ENCODE data around the gene SH3PXD2A. TPM values are rescaled to one million over a fixed set of nuclear protein-coding genes. Genes with fewer than 3 reads are reported as not detected.
A peak's percentile ranks its signal among the peaks of the same experiment; 100 is the strongest.

Gene SH3PXD2A
- total RNA-seq, 2 donors from 2014 or later, result 7.8 to 10.2 TPM

DNA sequence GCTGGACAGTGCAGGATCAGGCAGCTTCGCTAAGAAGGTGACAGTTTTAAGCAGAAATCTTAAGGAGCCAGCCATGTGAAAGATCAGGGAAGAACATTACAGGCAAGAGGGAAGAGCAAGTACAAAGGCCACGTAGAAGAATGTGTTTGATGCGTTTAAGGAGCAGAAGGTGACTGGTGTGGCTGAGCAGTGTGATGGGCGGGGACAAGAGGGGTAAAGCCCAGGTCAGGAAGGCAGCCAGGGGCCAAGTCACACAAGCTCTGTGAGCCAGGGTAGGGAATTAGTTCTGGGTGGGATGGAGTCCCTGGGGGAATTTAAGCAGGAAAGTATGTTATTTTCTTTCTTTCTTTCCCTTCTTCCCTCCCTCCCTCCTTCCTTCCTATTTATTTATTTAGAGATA is 166.9 kb downstream of the SH3PXD2A start:
- DNase-seq, result no peak
- Mint-ChIP-seq H3K27me3 (ENCODE audit: low read depth) (no peaks in the 10 kb centered on the region), H3K4me1 (ENCODE audit: low read depth) (peaks cover 11% of the 10 kb centered on the region), H3K9me3 (no peaks in the 10 kb centered on the region), H3K36me3 (ENCODE audit: insufficient read depth in 2 of 2) (no peaks in the 10 kb centered on the region), H3K4me3 (no peak overlapping the region), H3K27ac (no peak overlapping the region)
- no peak for ATAC-seq (replicated peaks in 1 of 2)

DNA sequence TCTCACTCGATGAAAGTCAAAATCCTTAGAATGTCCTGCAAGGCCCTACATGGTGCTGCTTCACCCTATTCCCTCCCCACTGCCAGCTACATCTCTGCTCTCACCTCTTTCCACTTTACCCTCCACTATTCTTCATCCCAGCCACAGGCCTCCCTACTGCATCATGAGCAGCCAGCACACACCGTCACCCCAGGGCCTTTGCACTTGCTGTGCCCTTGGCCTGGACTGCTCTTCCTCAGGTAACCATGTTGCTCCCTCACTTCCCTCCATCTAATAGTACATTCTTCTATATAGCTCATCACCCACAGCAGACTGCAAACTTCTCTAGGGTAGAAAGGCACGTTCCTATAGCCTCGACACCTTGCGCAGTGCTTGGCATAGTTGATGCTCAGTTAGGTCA is 167.7 kb downstream of the SH3PXD2A start:
- ATAC-seq (replicated peaks in 1 of 2) (no peak), DNase-seq (no peak)
- Mint-ChIP-seq H3K27me3 (ENCODE audit: low read depth) (no peaks in the 10 kb centered on the region), H3K36me3 (ENCODE audit: insufficient read depth in 2 of 2) (no peaks in the 10 kb centered on the region), H3K27ac (no peak overlapping the region), H3K4me1 (ENCODE audit: low read depth) (peaks cover 9% of the 10 kb centered on the region), H3K4me3 (no peak overlapping the region), H3K9me3 (no peaks in the 10 kb centered on the region)

DNA sequence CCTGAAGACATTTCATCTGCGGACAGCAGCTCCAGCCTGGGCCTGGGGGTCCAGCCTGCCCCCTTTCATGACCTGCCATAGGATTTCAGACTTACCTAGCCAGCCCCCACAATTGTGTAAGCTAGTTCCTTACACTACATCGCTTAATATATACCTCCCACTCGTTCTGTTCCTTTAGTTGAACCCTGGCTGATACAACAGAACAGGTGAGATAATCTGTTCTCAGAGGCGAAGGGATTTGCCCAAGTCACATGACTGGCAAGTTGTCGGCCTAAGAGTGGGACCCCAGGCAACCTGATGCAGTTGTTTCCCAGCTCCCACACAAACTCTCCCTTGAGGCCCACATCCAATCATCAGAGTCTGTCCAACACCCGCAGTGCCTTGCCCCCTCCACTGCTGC is 168.2 kb downstream of the SH3PXD2A start:
- Mint-ChIP-seq H3K27ac (no peak overlapping the region), H3K4me1 (ENCODE audit: low read depth) (peaks cover 9% of the 10 kb centered on the region), H3K4me3 (no peak overlapping the region), H3K27me3 (ENCODE audit: low read depth) (no peaks in the 10 kb centered on the region), H3K9me3 (no peaks in the 10 kb centered on the region), H3K36me3 (ENCODE audit: insufficient read depth in 2 of 2) (no peaks in the 10 kb centered on the region)
- DNase-seq (no peak), ATAC-seq (replicated peaks in 1 of 2) (no peak)

DNA sequence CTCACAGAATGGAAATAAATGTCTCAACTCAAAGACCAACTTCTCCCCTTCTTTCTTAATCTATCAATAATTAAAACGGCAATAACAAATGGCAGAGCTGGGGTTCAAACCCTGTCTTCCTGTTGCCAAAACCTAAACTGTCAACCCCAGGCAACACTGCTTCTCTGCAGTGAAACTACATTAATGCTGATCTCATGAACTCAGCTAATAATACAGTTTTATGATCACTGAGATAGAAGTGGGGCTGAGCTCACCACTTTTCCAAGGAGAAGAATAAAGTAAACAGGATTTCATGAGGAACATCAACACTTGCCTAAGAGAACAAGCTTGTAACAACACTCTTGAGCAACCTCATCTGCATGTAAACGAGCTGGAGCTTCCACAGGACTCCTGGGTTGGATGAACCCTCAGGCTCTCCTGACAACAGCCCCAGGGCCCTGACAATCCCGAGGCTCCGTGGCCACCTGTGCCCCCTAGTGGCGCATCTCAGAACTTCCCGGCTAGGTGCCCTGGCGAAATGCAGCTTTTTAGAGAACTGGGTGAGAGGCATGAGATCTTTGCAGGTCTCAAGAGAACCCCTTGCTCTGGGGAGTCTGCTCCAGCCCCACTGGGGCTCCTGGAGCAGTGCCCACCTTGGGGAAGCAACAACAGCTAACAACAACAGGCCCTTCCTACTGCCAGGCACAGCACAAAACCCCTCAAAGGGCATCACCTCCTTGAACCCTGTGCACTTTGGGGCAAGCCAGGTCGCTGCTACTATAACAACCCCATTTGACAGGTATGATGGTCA is 169.3 kb downstream of the SH3PXD2A start:
- Mint-ChIP-seq H3K36me3 (ENCODE audit: insufficient read depth in 2 of 2) (no peaks in the 10 kb centered on the region), H3K27me3 (ENCODE audit: low read depth) (no peaks in the 10 kb centered on the region), H3K9me3 (no peaks in the 10 kb centered on the region), H3K4me3 (no peak overlapping the region), H3K4me1 (ENCODE audit: low read depth) (no peaks in the 10 kb centered on the region), H3K27ac (no peak overlapping the region)
- peak; percentile 82 to 84 for ATAC-seq (replicated peaks in 1 of 2)
- DNase-seq, result peak; percentile 77 to 81

DNA sequence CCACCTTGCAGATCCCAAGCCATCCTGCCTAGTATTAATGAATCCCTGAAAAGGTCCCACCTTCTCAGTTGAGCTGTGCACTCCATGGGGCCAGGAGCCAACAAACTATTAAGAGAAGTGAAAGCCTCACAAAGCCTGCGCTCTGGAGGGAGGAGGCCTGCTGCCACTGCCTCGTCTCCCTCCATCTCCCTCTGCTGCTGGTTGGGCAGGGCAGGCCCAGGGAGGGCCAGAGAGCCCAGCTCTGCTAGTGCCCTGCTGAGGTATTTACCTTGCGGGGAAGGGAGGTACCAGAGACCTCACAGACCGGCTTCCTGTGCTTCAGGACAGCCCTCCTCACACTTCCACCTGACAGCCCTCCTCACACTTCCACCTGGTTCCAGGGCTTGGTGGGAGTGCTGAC is 171.5 kb downstream of the SH3PXD2A start:
- ATAC-seq (replicated peaks in 1 of 2) (no peak), DNase-seq (no peak)
- H3K27ac Mint-ChIP-seq, result no peak overlapping the region
- peaks cover 10% of the 10 kb centered on the region for H3K4me1 Mint-ChIP-seq (ENCODE audit: low read depth)
- H3K27me3 Mint-ChIP-seq (ENCODE audit: low read depth), result no peaks in the 10 kb centered on the region
- H3K36me3 Mint-ChIP-seq (ENCODE audit: insufficient read depth in 2 of 2), result no peaks in the 10 kb centered on the region
- H3K9me3 Mint-ChIP-seq, result no peaks in the 10 kb centered on the region
- no peak overlapping the region for H3K4me3 Mint-ChIP-seq

DNA sequence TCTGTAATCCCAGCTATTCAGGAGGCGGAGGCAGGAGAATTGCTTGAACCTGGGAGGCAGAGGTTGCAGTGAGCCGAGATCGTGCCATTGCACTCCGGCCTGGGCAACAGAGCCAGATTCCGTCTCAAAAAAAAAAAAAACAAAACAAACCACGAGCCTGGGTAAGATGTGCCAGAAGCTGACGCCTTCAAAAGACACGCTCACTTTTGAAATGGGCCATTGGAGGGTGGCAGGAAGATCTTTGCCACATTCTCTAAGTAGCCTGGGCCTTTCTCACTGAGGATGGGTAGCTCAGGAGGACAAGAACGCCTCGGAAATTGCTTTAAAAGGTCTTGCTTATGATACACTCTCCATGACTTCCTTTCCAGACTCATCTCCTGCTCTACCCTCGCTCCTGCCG is 172.7 kb downstream of the SH3PXD2A start:
- H3K27ac Mint-ChIP-seq, result no peak overlapping the region
- DNase-seq, result no peak
- H3K27me3 Mint-ChIP-seq (ENCODE audit: low read depth), result no peaks in the 10 kb centered on the region
- no peaks in the 10 kb centered on the region for H3K36me3 Mint-ChIP-seq (ENCODE audit: insufficient read depth in 2 of 2)
- ATAC-seq (replicated peaks in 1 of 2), result no peak
- no peaks in the 10 kb centered on the region for H3K9me3 Mint-ChIP-seq
- H3K4me3 Mint-ChIP-seq, result no peak overlapping the region
- H3K4me1 Mint-ChIP-seq (ENCODE audit: low read depth), result peaks cover 22% of the 10 kb centered on the region

DNA sequence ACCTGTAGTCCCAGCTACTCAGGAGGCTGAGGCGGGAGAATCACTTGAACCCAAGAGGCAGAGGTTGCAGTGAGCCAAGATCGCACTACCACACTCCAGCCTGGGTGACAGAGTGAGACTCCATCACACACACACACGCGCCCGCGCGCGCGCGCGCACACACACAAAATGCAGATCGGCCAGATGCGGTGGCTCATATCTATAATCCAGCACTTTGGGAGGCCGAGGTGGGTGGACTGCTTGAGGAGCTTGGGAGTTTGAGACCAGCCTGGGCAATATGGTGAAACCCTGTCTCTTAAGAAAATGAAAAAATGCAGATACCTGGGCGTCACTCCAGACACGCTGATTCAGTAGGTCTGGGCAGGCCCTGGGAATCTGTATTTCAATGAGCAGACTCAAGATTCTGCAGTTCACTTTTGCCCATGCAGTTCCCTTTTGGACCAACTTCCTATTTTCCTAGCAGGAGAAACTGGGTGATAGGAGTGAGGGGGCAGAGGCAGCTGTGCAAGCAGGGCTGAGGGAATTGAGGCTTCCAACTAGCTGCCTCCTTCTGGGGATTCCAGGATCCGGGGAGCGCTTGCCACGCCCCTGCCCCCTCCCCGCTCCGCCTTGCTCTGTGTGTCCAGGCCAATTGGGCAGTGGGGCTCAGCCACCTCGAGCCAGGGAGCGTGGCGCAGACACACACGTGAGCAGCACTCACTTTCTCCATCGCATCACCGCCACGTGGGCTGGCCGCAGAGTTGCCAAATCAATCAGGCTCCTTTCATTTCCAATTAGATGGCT is 173.6 kb downstream of the SH3PXD2A start:
- no peak overlapping the region for H3K4me3 Mint-ChIP-seq
- DNase-seq, result no peak
- ATAC-seq (replicated peaks in 1 of 2), result no peak
- no peaks in the 10 kb centered on the region for H3K9me3 Mint-ChIP-seq
- no peaks in the 10 kb centered on the region for H3K27me3 Mint-ChIP-seq (ENCODE audit: low read depth)
- H3K4me1 Mint-ChIP-seq (ENCODE audit: low read depth), result peaks cover 23% of the 10 kb centered on the region
- H3K27ac Mint-ChIP-seq, result no peak overlapping the region
- no peaks in the 10 kb centered on the region for H3K36me3 Mint-ChIP-seq (ENCODE audit: insufficient read depth in 2 of 2)

DNA sequence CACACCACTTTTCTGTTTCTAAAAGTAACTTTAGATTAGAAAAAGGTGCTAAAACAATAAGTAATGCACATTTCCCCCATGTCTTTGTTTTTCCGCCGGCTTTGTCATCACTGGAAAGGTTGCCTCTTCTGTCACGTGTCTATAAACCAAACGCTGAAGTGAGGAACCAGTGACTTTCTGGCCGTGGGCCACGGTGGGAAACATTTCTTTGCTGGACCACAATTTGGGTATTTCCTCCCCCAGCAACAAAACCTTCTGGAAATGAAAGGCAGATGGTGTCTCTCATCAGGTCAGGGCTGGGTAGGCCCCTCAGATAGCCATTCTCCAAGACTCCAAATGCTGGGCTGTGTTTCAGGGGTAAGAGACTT is 174.5 kb downstream of the SH3PXD2A start:
- Mint-ChIP-seq H3K9me3 (no peaks in the 10 kb centered on the region), H3K4me1 (ENCODE audit: low read depth) (peaks cover 23% of the 10 kb centered on the region), H3K36me3 (ENCODE audit: insufficient read depth in 2 of 2) (no peaks in the 10 kb centered on the region), H3K4me3 (no peak overlapping the region), H3K27me3 (ENCODE audit: low read depth) (no peaks in the 10 kb centered on the region), H3K27ac (no peak overlapping the region)
- ATAC-seq (replicated peaks in 1 of 2) (no peak), DNase-seq (no peak)

DNA sequence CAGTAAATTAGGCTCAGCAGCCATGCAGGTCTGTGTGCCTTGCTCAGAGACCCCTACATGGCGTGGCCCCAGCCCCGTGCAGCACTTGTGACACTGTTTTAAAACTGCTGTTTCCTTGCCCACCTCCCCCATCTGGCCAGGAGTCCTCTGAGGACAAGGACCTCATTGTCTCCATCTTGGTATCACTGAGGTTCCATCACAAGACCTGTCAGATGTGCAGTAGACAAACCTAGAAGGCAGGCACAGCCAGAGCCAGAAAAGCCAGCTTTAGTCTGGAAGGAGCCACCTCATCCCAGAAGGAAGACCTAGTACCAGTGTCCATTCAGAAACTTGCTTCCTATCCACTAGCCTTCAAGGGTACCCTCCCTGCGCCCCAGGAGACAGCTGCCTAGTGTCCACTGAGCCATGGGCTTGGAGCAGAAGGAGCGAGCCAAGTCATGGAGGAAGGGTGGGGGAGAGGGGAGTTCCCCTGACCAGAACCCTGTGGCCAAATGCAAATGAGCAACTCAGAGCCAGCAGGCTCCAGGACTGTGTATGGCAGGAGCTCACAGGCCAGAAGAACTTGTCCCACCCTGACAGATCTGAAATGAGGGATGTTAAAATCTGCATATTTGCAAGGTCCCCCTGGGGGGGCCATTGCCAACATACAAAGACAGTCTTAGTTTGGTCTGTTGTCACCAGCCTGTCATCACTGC is 176.1 kb downstream of the SH3PXD2A start:
- ATAC-seq (replicated peaks in 1 of 2) (no peak), DNase-seq (no peak)
- Mint-ChIP-seq H3K27me3 (ENCODE audit: low read depth) (no peaks in the 10 kb centered on the region), H3K36me3 (ENCODE audit: insufficient read depth in 2 of 2) (no peaks in the 10 kb centered on the region), H3K9me3 (no peaks in the 10 kb centered on the region), H3K4me1 (ENCODE audit: low read depth) (peaks cover 23% of the 10 kb centered on the region), H3K27ac (no peak overlapping the region), H3K4me3 (peak overlapping the region in 1 of 2 donors; percentile 20)

DNA sequence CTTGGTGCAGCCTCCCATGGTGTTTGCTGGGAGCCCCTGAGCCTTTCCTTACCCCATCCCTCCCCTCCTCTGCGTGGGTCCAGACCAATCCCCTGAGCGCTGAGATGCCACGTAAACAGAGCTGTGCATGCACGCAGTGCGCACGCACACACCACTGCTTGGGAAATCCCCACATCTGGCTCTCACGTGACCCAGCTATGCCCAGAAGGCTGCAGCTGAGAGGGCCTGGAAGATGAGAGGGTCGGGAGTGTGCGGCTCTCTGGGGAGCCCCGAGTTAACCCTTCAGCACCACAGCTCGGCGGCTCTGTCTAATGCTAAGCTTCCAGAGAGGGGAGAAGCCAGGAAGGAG is 177.2 kb downstream of the SH3PXD2A start:
- DNase-seq (peak; percentile 80 to 86), ATAC-seq (replicated peaks in 1 of 2) (peak; percentile 99)
- Mint-ChIP-seq H3K27me3 (ENCODE audit: low read depth) (no peaks in the 10 kb centered on the region), H3K36me3 (ENCODE audit: insufficient read depth in 2 of 2) (no peaks in the 10 kb centered on the region), H3K9me3 (no peaks in the 10 kb centered on the region), H3K4me3 (peak overlapping the region; percentile 80 to 81), H3K4me1 (ENCODE audit: low read depth) (peaks cover 23% of the 10 kb centered on the region), H3K27ac (peak overlapping the region; percentile 68)

DNA sequence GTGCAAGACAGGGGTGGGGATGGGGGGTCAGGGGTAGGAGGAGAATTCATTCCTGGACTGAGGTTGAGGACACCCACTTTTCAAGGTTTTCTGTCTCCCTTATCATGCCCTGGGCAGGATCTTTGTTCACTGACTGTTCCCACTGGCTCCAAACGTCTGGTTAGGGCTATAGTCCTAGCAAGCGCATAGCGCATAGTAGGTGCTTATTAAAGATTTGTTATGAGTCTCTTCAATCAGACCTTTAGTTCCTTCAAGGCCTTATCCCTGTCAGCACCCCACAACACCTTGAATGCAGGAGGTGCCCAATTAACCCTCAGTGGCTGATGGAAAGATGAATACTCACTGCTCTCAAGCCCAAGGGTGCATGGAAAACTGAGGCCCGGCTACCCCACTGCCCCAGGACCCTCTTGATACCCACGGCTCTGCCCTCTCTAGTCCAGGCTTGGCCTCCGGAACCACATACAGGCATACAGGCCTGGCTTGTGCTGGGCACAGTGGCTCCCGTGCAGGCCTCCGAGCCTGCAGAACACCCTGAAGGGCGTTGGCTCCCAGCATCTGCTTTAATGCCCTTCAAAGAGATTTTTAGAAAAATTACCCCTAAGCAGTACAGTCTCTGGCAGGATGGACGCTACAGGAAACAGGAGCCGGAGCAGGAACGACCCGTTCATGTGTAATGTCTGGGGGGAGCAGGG is 177.7 kb downstream of the SH3PXD2A start:
- H3K27ac Mint-ChIP-seq, result peak overlapping the region; percentile 68
- ATAC-seq (replicated peaks in 1 of 2) (no peak), DNase-seq (no peak)
- peak overlapping the region; percentile 80 to 81 for H3K4me3 Mint-ChIP-seq
- H3K36me3 Mint-ChIP-seq (ENCODE audit: insufficient read depth in 2 of 2), result no peaks in the 10 kb centered on the region
- no peaks in the 10 kb centered on the region for H3K9me3 Mint-ChIP-seq
- H3K4me1 Mint-ChIP-seq (ENCODE audit: low read depth), result peaks cover 23% of the 10 kb centered on the region
- no peaks in the 10 kb centered on the region for H3K27me3 Mint-ChIP-seq (ENCODE audit: low read depth)

DNA sequence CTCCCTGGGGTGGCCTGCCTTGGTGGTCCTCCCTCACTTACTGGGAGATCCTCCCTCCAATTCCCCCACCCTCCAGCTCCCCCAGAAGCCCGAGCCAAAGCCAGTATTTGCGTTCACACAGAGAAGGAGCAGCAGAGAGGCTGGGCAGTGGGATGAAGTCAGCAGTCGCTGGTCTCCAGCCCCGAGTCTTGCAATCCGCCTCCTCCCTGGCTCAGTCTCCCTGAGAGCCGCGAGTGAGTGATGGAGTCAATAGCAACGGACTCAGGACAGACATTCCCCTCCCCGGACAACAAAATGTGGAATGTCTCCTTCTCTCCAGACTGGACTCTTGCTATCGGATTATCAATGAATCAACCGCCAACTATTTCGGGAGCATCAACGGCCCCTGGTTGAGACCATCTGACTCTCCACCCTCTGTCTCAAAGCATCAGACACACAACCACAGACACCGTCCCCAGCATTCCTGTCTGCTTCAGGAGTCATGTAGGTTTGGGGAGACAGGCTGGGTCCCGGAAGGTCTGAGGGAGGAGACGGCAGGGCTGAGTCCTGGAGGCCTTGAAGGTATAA is 178.4 kb downstream of the SH3PXD2A start:
- Mint-ChIP-seq H3K27me3 (ENCODE audit: low read depth) (no peaks in the 10 kb centered on the region), H3K9me3 (no peaks in the 10 kb centered on the region), H3K4me1 (ENCODE audit: low read depth) (peaks cover 23% of the 10 kb centered on the region), H3K36me3 (ENCODE audit: insufficient read depth in 2 of 2) (no peaks in the 10 kb centered on the region), H3K27ac (no peak overlapping the region), H3K4me3 (no peak overlapping the region)
- DNase-seq, result no peak
- no peak for ATAC-seq (replicated peaks in 1 of 2)
